PC-3 (cell line): ENCODE results near the gene THAP7. TPM values are rescaled to one million over a fixed set of nuclear protein-coding genes. Genes with fewer than 3 reads are reported as not detected.
A peak's percentile ranks its signal among the peaks of the same experiment; 100 is the strongest.
"Not testable (repeated sequence)": the region's sequence is repeated elsewhere in the genome, so short reads cannot be mapped to it uniquely, and the experiment has no call there.

Experiments used
- ATAC-seq: fragments of 200-7000 bp; cut with Tn5 transposase; 2 replicates; pipeline ENCODE4 v1.9.1; 2020; ENCODE audit warnings: mild to moderate bottlenecking, moderate library complexity
- BruUV-seq: library from RNA; stranded (reverse); fragments of 400-500 nt; replicated peaks from 2 replicates; lab custom pipeline; 2021; lab: Mats Ljungman, UMichigan
- CTCF ChIA-PET: fragments of 300-600 bp; sonication (Branson Sonifier 250); formaldehyde crosslinking; loops from one replicate; lab custom pipeline; 2022; ENCODE audit warnings: antibody characterized with exemption; lab: Charles Lee
- POLR2A ChIA-PET: fragments of 300-600 bp; sonication (Branson Sonifier 250); formaldehyde crosslinking; loops from one replicate; lab custom pipeline; 2022; ENCODE audit warnings: antibody characterized with exemption; ENCODE audit not compliant: unreplicated experiment; lab: Charles Lee
- DNase-seq: peaks from one replicate; pipeline ENCODE4 v3.0.0-alpha.2; 2015
- H2AFZ ChIP-seq: fragments of 300-600 bp; sonication (generic); 2 replicates; pipeline ENCODE4 v1.6.0; 2016; ENCODE audit warnings: antibody characterized with exemption, low read length
- H3F3A ChIP-seq: fragments of 300-600 bp; sonication (generic); one replicate; pipeline ENCODE4 v1.6.0; 2017; ENCODE audit warnings: antibody characterized with exemption, low read length, control low read depth, mild to moderate bottlenecking; ENCODE audit not compliant: unreplicated experiment
- H3K27ac ChIP-seq: fragments of 300-600 bp; sonication (generic); 2 replicates; pipeline ENCODE4 v1.5.1; 2016; ENCODE audit warnings: mild to moderate bottlenecking, low read length
- H3K27me3 ChIP-seq: fragments of 300-600 bp; sonication (generic); 2 replicates; pipeline ENCODE4 v1.6.1; 2016; ENCODE audit warnings: low read length, mixed read lengths
- H3K36me3 ChIP-seq: fragments of 300-600 bp; sonication (generic); 2 replicates; pipeline ENCODE4 v1.6.1; 2016; ENCODE audit warnings: low read depth, mixed run types, low read length, mixed read lengths
- H3K4me1 ChIP-seq: fragments of 300-600 bp; sonication (generic); 2 replicates; pipeline ENCODE4 v1.5.1; 2016; ENCODE audit warnings: low read length; ENCODE audit not compliant: insufficient read depth
- H3K4me2 ChIP-seq: fragments of 300-600 bp; sonication (generic); 2 replicates; pipeline ENCODE4 v1.6.0; 2016; ENCODE audit warnings: low read length
- H3K4me3 ChIP-seq: fragments of 300-600 bp; sonication (generic); 2 replicates; pipeline ENCODE4 v1.5.1; 2016; ENCODE audit warnings: mild to moderate bottlenecking, low read length, mixed read lengths
- H3K79me2 ChIP-seq: fragments of 300-600 bp; sonication (generic); 2 replicates; pipeline ENCODE4 v1.6.1; 2017; ENCODE audit warnings: low read length, mixed read lengths
- H3K9ac ChIP-seq: fragments of 300-600 bp; sonication (generic); 2 replicates; pipeline ENCODE4 v1.6.0; 2016; ENCODE audit warnings: mild to moderate bottlenecking, low read length
- H3K9me2 ChIP-seq: fragments of 300-600 bp; sonication (generic); replicated peaks from 2 replicates; pipeline ENCODE4 v1.6.1; 2016; ENCODE audit warnings: mixed run types, low read length, mixed read lengths
- H3K9me3 ChIP-seq: fragments of 300-600 bp; sonication (generic); 2 replicates; pipeline ENCODE4 v1.6.1; 2016; ENCODE audit warnings: low read length, mixed read lengths
- H4K20me1 ChIP-seq: fragments of 300-600 bp; sonication (generic); 2 replicates; pipeline ENCODE4 v1.6.1; 2016; ENCODE audit warnings: low read length, mixed read lengths
- EZH2 ChIP-seq: fragments of 300-600 bp; sonication (generic); IDR thresholded peaks from one replicate; pipeline ENCODE4 v1.6.1; 2017; ENCODE audit warnings: antibody characterized with exemption, mild to moderate bottlenecking, low read length; ENCODE audit not compliant: unreplicated experiment
- EZH2phosphoT487 ChIP-seq: fragments of 300-600 bp; sonication (generic); IDR thresholded peaks from 2 replicates; pipeline ENCODE4 v1.6.1; 2018; ENCODE audit warnings: mild to moderate bottlenecking, antibody characterized with exemption, low read length, borderline replicate concordance
- intact Hi-C: fragments of 100-400 bp; cut with micrococcal nuclease; formaldehyde crosslinking; loops from 2 replicates; pipeline ENCODE4 v1.9.0; 2023
- total RNA-seq: library from RNA; depleted of rRNA; stranded (reverse); fragments of >200 nt; gene quantifications from 2 replicates; pipeline ENCODE4 v1.2.3, GENCODE V29; 2014
- TF ChIP-seq, protein P1 (sequence below): fragments of 300-600 bp; sonication (generic); conservative IDR thresholded peaks from 2 replicates; pipeline ENCODE4 v1.5.1; 2017; ENCODE audit warnings: antibody characterized with exemption, low read depth, mild to moderate bottlenecking, low read length

THAP7 gene
- total RNA-seq, 1 experiment from 2014 or later, result 43.0 TPM

- no peak overlapping the region for H3K27ac ChIP-seq
- ChIA-PET CTCF (no interaction called here), POLR2A (no interaction called here)
- no peaks in the 10 kb centered on the region for H3K79me2 ChIP-seq
- intact Hi-C loops, result no loop called here
- H3K4me3 ChIP-seq, result no peak overlapping the region
- H3K27me3 ChIP-seq, result no peaks in the 10 kb centered on the region
- no peaks in the 10 kb centered on the region for H3K4me1 ChIP-seq
- no peak for TF ChIP-seq EZH2
- TF ChIP-seq, protein P1, sequence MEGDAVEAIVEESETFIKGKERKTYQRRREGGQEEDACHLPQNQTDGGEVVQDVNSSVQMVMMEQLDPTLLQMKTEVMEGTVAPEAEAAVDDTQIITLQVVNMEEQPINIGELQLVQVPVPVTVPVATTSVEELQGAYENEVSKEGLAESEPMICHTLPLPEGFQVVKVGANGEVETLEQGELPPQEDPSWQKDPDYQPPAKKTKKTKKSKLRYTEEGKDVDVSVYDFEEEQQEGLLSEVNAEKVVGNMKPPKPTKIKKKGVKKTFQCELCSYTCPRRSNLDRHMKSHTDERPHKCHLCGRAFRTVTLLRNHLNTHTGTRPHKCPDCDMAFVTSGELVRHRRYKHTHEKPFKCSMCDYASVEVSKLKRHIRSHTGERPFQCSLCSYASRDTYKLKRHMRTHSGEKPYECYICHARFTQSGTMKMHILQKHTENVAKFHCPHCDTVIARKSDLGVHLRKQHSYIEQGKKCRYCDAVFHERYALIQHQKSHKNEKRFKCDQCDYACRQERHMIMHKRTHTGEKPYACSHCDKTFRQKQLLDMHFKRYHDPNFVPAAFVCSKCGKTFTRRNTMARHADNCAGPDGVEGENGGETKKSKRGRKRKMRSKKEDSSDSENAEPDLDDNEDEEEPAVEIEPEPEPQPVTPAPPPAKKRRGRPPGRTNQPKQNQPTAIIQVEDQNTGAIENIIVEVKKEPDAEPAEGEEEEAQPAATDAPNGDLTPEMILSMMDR, result no peak
- no peak for TF ChIP-seq EZH2phosphoT487
- DNase-seq (no peak), ATAC-seq (no peak)
- no peaks in the 10 kb centered on the region for H3K9me3 ChIP-seq
- H3K9me2 ChIP-seq, result no peaks in the 10 kb centered on the region
- no peak overlapping the region for H2AFZ ChIP-seq
- no peak overlapping the region for H3K4me2 ChIP-seq
- H4K20me1 ChIP-seq, result no peaks in the 10 kb centered on the region
- no peaks in the 10 kb centered on the region for H3F3A ChIP-seq
- no TSS peak for BruUV-seq
- no peaks in the 10 kb centered on the region for H3K36me3 ChIP-seq
- H3K9ac ChIP-seq, result no peak overlapping the region
These were observed 28.2 kb downstream of the THAP7 start for GRCh38 chr22:20973634-20974286.

DNA sequence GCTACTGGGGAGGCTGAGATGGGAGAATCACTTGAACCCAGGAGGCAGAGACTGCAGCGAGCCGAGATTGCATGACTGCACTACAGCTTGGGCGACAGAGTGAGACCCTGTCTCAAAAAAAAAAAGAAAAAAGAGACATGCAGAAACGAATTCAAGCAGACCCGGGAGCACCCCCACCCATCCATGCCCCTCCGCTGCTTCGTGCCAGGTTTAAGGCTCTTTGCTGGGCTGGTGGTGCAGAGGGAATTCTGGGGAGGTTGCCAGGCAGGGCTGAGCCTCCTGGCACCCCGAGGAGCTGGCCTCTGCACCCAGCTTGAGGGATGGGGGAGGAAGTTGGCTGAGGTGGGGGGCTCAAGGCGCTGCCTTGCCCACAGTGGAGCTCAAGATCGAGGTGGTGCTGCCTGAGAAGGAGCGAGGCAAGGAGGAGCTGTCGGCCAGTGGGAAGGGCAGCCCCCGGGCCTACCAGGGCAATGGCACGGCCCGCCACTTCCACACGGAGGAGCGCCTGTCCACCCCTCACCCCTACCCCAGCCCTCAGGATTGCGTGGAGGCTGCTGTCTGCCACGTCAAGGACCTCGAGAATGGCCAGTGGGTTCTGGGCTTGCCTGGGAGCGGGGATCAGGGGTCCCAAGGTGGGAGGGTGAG is 28.9 kb downstream of the THAP7 start:
- TF ChIP-seq, protein P1, result no peak
- TF ChIP-seq EZH2phosphoT487 (no peak), EZH2 (no peak)
- H3K9me3 ChIP-seq, result no peaks in the 10 kb centered on the region
- no peak overlapping the region for H2AFZ ChIP-seq

DNA sequence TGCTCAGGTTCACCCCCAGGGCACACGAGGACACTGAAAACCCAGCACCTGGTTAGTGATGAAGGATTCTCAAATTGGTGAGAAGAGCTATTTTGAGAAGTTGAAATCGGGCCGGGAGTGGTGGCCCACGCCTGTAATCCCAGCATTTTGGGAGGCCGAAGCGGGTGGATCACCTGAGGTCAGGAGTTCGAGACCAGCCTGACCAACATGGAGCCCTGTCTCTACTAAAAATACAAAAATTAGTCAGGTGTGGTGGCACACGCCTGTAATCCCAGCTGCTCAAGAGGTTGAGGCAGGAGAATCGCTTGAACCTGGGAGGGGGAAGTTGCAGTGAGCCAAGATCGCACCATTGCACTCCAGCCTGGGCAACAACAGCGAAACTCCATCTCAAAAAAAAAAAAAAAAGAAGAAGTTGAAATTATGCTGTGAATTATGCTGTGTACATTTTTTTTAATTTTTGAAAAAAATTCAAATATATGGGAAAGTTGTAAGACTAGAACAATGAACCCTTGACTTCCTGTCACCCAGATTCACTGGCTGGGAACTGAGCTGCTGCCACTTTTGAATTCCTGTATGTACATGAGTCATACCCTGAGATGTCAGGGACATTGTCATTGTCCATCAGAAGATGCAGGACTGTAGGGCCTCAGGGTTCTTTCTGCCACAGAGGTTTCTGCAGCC is 29.8 kb downstream of the THAP7 start:
- CTCF ChIA-PET, H3K9me3 ChIP-seq, H3K4me3 ChIP-seq, H3F3A ChIP-seq, H4K20me1 ChIP-seq, H3K27ac ChIP-seq, BruUV-seq, H3K27me3 ChIP-seq, H3K9me2 ChIP-seq, intact Hi-C loops, H3K4me1 ChIP-seq, H3K9ac ChIP-seq, H3K4me2 ChIP-seq, H3K79me2 ChIP-seq, POLR2A ChIA-PET, H3K36me3 ChIP-seq, H2AFZ ChIP-seq: not testable (repeated sequence)
- ATAC-seq (peak; percentile 70), DNase-seq (peak; percentile 42)

More for the DNA sequence above, 28.9 kb downstream of the THAP7 start:
- no peaks in the 10 kb centered on the region for H3K9me2 ChIP-seq
- H3K4me2 ChIP-seq, result no peak overlapping the region
- H3K9ac ChIP-seq, result no peak overlapping the region
- no peaks in the 10 kb centered on the region for H3K36me3 ChIP-seq
- no peaks in the 10 kb centered on the region for H3K79me2 ChIP-seq
- ATAC-seq, result no peak
- ChIA-PET POLR2A (no interaction called here), CTCF (no interaction called here)
- no peak overlapping the region for H3K4me3 ChIP-seq
- no peak overlapping the region for H3K27ac ChIP-seq
- no TSS peak for BruUV-seq
- no peaks in the 10 kb centered on the region for H3F3A ChIP-seq
- no peaks in the 10 kb centered on the region for H3K4me1 ChIP-seq
- no peaks in the 10 kb centered on the region for H4K20me1 ChIP-seq
- no peaks in the 10 kb centered on the region for H3K27me3 ChIP-seq
- intact Hi-C loops, result no loop called here
- DNase-seq, result no peak
